Daoy (cell line): ENCODE results near the gene ALK. TPM values are rescaled to one million over a fixed set of nuclear protein-coding genes. Genes with fewer than 3 reads are reported as not detected.
A peak's percentile ranks its signal among the peaks of the same experiment; 100 is the strongest.
"Not testable (repeated sequence)": the region's sequence is repeated elsewhere in the genome, so short reads cannot be mapped to it uniquely, and the experiment has no call there.

Experiments used
- DNase-seq: peaks from one replicate; pipeline ENCODE4 v3.0.0-alpha.2; 2015; ENCODE audit warnings: low read depth
- total RNA-seq: library from RNA; depleted of rRNA; stranded (reverse); fragments of >200 nt; shearing (Covaris generic); gene quantifications from 2 replicates; pipeline ENCODE4 v1.2.3, GENCODE V29; 2014

Gene ALK
- total RNA-seq, 1 experiment from 2014 or later: 0.11 TPM

DNA sequence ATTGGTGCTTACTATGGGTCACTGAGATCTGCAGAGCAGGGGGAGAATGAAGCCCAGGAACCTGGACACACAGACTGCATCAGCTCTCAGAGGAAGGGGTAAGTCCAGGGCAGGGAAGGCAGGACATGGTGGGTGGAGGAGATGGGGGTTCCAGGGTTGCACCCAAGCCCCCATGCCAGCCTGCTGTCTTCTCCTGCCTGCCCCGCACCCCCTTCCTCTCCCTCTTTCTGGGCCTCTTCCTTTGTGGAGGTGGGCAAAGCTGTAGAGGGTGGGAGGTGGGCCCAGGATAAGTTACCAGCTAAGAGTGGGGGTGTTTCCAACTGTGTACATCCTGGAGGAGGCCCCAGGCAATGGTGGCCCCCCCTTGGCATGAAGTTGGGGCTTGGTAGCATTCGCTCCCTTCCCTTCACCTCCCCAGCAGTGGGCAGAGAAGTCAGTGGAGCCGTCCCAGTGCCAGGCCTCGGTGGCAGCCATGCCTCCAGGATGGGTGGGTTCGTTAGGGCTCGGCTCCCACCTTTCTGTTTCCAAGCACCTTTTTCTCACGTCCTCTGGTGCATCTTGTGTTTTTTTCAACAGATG is 674.0 kb downstream of the ALK start:
- no peak for DNase-seq

DNA sequence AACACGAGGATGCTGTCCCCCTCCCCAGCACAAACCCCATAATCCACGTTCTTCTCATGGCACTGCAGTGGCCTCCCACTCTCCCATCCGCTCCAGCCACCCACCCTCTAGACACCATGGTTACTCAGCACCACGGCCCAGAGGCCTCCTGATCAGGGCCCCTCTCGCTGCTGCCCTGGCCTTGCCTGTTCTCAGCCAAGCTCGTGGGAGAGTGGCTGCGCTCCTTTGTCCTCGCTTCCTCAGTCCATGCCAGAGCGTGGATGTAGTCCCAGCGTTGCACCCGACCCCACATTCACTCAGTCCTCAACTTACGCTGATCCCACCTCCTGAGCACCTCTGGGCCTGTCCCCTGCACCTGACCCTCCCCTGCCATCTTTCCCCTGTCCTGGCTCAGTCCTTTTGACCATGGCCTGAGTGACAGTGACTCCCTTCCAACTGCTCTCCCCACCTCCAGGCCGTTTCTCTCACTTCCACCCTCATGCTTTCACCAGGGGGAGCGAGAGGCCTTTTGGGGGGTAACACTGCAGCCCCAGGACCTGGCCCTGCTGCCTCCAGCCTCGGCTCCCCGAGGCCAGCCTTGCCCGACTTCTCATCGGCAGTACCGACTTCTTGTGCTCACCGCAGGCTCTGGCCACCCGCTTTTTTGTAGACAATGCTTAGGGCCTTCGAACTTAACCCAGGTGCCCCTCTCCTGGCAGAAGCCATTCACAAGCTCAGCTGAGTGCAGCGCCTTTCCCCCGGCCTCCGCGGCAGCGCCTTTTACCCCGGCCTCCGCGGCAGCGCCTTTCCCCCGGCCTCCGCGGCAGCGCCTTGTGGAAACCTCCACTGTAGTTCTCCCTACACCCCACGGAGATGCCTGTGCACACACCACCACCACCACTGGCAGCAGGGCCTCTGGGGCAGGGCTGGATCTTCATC is 674.7 kb downstream of the ALK start:
- DNase-seq: no peak

DNA sequence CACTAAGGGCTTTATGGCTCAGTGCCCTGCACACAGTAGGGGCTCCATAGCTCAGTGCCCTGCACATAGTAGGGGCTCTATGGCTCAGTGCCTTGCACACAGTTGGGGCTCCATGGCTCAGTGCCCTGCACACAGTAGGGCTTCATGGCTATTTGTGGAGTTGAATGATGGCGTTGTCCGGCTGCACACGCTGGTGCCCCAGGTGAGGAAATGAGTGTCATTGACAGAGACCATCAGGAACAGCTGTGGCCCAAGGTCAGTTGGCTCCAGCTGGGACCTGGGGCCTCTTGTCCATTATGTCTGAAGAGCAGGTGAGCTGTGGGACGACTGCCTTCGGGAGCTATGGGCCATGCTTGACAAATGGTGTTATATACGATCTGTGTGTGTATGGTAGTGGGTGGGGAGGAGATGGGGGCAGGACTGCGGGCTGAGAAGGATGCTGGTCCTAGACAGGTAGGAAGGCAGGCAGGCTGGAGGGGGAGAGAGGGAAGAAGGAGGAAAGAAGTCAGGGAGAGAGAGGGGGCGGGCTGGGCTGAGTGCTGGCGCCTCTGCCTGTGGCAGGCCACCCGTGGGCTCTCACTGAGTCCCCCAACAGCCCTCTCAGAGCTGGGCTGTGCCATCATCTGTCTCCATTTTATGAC is 675.5 kb downstream of the ALK start:
- DNase-seq: no peak

DNA sequence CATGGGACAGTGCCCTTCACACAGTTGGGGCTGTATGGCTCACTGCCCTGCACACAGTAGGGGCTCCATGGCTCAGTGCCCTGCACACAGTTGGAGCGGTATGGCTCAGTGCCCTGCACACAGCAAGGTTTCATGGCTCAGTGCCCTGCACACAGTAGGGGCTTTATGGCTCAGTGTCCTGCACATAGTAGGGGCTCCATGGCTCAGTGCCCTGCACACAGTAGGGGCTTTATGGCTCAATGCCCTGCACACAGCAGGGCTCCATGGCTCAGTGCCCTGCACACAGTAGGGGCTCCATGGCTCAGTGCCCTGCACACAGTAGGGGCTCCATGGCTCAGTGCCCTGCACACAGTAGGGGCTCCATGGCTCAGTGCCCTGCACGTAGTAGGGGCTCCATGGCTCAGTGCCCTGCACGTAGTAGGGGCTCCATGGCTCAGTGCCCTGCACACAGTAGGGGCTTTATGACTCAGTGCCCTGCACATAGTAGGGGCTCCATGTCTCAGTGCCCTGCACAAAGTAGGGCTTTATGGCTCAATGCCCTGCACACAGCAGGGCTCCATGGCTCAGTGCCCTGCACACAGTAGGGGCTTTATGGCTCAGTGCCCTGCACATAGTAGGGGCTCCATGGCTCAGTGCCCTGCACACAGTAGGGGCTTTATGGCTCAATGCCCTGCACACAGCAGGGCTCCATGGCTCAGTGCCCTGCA is 676.2 kb downstream of the ALK start:
- not testable (repeated sequence) for DNase-seq

DNA sequence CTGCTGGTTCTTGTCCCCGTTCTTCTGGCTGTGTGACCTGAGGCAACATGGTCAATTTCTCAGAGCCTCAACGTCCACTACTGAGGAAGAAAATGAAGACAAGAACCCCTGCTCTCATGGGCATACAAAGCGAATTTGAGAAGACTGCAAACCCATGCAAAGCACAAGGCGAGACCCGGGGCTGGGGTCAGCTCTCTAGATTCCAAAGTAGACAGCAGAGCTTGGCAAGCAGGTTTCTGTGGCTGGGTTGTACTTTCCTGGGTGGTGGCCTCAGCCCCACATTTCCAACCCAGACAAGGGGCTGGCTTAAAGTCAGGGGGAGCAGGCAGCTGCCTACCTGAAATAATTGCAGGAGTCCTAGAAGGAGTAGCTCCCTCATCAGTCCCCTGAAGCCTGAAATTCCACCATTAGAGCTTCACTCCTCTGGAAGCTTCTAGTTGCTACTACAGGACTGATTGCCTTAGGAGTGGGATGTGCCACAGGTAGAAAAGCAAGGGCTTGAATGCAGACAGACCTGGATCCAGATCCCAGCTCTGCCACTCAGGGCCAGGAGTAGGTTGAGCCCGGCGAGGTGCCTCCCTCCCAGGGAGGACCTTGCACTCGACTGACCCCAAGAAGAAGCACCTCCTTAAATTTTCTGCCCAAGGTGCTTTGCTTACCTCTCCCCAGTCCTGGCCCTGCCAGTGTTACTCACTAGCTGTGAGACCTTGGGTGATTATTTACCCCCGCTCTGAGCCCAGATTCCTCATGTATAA is 678.6 kb downstream of the ALK start:
- no peak for DNase-seq

DNA sequence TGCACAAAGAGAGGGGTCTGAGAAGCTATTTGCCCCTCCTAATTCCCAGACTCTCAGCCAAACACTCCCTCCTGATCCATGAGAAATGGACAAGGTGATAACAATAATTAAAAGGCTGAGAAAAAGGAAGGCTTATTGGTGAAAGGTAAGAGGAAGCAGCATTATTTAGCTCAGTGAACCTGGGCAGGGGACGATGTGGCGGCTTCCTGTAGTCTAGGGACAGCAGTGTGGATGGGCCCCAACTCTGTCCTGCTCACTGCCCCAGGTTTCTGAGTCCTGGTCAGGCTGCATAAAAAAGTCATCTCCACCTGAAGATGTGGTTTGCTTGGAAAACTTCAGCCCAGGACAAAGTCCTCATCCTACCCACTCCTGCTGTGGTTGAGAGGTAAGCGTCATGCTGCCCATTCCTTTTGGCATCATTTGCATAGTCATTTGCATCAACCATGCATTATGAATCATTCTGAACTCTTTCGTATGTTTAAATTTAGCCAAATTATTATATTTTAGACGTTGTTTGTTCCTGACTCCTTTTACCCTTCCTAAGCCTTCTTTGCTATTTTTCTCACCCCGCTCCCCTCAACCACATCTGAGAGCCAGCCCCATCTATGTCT is 679.3 kb downstream of the ALK start:
- no peak for DNase-seq

DNA sequence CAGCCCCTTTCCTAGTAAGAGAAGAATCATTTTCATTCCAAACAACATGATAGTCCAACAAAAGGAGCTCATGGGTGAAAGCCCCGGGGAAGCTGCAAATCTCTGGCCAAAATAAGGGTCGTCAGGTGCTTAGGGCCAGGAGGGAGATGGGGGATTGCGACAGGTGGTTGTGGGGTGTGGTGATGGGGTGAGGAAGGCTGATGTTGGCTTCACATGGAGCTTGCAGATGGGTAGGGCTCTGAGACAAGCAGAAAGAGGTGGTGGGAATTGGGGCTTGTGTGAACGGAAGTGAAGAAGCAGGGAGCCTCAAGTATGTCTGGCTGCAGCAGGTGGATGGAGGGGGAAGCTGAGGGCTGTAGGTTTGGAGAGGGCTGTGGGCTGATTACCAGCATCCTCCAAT is 680.0 kb downstream of the ALK start:
- no peak for DNase-seq

DNA sequence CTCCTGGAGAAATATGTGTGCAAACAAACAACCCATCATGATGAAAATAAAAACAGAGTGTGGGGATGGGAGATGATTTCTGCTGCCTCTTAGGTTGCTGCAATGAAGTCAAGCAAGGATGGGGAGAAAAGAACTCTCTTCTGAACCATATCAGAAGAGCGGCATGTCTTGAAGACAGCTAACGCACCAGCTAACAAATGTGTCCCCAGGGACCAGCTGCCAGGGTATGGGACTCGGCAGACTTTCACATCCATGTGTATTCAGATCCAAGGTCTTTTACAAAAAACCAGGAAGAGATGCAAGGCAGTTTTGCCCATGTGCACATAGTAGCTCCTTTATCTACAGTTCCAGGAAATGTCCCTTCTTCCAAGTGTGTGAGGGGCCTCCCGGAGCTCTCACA is 680.8 kb downstream of the ALK start:
- no peak for DNase-seq

DNA sequence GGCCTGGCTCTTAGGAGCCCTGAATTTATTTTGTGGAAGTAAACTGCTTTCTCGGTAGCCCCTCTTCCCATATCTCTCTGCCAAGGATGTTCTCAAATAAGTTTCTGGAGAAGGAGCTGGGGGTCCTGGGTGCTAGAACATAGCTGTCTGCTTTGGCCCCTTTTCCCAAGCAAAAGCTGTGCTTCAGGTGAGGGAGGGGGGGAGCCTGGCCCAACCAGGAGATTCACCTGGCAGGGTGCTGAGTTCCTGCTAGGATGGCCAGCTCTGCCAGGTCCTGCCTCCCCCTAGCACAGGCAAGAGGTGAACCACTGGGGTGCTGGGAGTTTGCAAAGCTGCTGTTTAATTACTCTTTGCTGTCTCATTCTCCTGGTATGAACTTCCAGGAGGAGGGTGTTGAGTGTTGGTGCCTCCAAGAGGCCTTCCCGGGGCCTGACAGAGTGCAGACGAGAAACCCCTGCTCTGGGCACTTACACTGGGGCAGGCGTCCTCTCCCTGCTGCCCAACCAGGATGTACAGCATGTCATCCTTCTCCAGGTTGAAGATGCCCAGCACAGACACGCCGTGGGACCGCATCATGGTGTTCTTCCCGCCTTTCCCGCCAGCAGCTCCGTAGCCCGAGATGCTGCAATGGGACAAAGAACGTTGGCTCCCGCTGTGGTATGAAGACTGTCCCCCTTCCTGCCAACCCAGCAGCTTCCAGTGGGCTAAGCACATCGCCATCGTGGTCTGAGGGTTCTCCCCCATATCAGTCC is 682.0 kb downstream of the ALK start:
- DNase-seq: no peak

DNA sequence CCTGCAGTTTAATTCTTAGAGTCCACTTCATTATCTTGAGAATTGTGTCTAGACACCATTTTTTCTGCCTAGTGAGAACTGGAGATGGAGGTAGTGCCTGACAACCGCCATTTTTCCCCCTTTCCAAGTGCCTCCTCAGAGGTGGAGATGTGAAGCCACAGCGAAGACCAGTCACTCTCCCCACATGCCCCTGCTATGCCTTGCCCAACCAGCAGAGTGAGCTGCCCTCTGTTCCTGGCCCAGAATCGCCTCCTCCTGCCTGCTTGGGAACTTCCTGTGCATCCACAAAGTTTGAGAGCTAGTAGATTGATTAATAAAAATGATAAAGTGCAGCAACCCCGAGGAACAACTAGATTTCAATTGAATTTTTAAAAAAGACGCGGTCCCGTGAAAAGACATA is 682.9 kb downstream of the ALK start:
- peak; percentile 53 for DNase-seq

DNA sequence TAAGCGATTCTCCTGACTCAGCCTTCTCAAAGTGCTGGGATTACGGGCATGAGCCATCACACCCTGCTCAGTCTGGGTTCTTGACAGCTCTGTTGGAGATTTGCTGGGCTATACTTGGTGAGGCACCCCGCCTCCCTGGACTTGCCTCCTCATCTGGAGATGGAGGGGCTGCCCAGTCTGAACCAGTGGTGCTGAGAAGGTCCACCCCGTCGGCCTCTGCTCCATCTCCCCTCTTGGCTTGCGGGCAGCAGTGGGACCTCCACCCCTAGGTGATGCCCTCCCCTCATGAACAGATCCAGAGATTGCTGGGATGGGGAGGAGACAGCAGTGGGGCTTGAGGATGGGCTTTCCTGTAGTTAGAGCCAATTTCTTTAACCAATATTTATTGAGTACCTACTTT is 685.3 kb downstream of the ALK start:
- no peak for DNase-seq

DNA sequence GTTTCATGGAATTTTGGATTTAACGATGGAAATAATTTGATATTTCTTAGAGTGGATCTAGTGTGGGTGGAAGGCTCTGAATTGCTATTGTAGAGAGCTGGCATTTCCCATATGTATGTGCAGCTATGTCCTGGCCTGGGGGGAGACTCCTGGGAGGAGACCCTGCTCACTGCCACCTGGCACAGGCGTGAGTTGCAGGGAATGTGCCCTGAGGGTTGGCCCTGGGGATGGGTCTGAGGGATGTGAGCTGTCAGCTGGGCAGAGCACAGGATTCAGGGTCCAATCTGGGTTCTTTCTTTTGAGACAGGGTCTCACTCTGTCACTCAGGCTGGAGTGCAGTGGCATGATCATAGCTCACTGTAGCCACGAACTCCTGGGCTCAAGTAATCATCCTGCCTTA is 686.0 kb downstream of the ALK start:
- no peak for DNase-seq

DNA sequence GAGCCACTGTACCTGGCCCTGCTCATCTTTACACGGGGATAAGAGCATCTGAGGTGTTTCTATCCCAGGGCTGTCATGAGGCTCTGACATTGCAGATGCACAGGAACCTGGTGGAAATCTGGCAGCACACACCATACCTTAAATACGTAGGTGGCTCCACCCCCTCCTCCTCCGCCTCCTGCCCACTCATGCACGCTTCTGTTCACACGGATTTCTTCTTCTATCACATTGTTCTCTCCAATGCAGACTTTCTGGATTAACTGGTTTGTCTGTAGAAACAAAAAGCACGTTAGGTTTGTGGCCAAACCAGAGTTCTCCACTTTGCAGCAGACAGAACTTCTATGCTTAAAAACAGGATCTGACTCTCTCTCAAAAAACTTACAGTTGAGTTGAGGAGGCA is 688.0 kb downstream of the ALK start:
- DNase-seq: no peak

DNA sequence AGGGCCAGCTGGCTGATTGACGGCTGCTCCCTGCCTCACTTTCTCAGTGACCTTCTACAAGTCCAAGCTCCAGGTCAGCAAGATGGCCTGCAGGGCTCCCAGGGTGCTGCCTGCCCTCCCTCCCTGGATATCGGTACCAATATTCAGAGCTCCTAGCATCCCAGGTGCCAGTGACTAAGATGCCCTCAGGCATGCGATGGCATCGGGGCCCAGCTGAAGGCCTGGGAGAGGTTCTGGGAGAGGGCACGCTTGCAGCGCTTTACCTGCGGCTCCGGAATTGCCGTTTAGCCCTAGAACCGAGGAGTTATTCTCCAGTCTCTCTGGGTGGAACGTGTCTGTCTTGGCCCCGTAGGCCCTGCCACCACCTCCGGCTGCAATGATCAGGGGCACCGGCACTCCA is 689.3 kb downstream of the ALK start:
- no peak for DNase-seq

DNA sequence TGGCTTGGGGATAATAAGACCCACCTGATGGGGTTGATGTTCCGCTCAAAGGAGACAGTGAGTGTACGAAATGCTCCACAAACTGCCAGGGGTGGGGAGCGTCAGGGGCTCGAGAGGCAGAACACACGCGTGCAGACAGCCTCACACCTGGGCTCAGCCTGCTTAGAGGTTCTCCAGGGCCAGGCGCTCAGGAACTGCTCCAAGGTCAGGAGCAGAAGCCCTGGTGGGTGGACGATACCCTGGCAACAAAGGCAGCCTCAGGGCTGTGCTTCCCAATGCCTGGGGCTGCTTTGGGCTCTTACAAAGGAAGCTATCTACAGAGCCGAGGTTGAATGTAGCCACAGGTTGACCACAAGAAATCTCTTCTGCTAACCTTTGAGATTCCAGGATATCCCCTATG is 691.7 kb downstream of the ALK start:
- DNase-seq: no peak

DNA sequence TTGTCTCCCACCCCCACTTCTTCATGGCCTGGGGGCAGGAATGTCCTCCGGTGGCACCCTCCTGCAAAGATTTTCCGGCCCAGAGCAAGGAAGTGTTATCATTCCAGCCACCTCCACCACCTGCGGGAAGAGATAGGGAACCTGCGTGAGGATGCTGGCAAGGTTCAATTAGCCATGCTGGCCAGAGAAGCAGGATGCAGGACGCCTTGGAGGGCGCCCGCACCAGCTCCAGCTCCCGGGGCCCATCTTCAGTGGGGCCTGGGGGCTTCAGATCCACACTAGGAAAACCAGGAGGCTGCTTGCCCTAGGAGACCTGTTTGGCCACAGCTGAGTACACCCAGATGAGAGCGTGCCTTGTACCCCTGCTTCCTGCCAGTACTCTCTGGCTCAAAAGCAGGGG is 692.4 kb downstream of the ALK start:
- DNase-seq: no peak

DNA sequence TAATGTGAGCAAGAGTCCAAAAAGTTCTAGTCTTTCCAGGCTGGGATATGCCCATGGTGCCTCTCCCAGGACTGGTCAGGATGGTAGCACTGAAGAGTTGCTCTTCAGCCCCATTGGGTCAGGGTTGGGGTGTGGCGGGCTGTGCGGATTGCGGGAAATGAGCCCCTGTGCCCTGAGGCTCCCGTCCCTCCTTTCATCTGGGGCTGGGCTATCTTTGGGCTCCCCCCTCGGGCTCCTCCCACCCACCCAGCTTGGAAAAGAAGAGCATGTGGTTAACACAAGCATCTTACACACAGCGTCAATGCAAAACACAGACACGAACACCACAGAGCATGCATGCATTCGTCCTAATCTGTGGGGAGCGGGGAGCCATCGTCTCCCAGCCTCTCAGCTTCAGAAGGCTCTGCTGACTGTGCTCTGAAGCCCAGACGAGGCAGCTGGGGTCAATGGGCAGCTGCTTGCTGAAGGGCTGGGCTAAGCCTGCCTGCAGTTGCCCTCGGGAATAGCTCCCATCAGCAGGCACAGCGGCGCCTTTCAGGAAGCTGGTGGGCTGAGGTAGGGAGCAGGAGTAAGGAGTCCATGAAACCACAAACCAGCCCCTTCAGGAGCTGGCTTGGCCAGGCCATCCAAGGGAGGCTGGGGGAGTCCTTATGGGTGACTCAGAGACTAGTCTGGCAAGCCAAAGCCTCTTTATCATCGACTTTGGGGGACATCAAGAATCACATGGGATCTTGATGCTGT is 693.3 kb downstream of the ALK start:
- peak; percentile 83 for DNase-seq

DNA sequence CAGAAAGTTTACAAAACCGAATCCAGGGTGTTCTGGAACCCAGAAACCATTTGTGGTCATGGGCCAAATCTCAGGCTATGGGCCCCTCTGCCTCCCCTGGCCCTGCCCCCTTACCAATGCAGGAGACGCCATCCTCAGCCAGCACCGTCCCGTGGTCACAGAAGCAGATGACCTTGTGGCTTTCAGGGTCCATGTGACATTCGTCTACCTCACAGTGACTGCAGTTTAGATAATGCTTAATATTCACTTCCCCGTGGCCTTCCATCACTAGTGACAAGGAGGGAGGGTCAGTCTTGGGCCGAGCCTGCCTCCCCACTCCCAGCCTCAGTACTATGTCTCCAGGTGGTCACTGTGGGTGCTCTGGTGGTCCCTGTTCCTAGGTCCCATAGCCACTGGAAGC is 694.6 kb downstream of the ALK start:
- no peak for DNase-seq

DNA sequence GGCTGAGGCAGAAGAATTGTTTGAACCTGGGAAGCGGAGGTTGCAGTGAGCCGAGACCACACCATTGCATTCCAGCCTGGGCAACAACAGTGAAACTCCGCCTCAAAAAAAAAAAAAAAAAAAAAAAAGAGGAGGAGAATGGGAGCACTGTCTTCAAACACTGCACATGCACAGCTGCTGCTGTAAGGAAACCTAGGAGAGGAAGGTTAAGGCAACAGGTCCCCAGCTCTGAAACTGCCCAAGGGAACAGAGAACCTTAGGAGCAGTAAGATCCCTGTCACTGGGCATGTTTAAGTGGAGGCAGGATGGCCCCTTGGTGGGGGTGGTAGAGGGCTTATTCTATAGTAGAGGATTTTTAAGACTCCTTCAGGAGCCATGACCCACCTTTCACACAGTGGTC is 695.0 kb downstream of the ALK start:
- no peak for DNase-seq

DNA sequence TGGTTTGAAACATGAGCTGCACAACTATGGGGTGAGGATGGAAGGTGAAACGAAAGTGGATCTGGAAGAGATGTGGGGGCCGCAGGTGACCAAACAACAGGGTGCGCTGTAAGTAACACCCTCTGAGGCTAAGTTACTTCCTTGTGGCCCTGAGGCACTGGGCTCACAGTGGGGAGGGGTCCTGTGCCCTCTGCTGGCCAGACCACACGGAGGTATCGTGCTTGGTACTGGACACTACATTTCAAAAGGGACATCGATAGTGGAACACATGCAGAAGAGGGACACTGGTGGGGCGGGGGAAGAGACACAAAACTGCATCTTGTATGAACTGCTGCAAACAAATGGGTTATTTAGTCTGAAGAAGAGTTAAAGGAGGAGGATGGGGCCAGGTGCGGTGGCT is 695.6 kb downstream of the ALK start:
- DNase-seq: no peak
